GM19328 (cell line): ENCODE results near the gene GRPEL2.
"Not testable (repeated sequence)": the region's sequence is repeated elsewhere in the genome, so short reads cannot be mapped to it uniquely, and the experiment has no call there.

ENCODE experiments used
- ATAC-seq: cut with Tn5 transposase; IDR thresholded peaks from one replicate; pipeline ENCODE4 v1.9.1; 2021; ENCODE audit warnings: mild to moderate bottlenecking, moderate library complexity; ENCODE audit not compliant: unreplicated experiment

The GRPEL2 gene

GRCh38 chr5:149374801-149375200 lies 29.5 kb downstream of the GRPEL2 start:
- ATAC-seq: no peak

GRCh38 chr5:149375434-149375833 lies 30.1 kb downstream of the GRPEL2 start:
- ATAC-seq: no peak

GRCh38 chr5:149376104-149376503 lies 30.8 kb downstream of the GRPEL2 start:
- no peak for ATAC-seq

GRCh38 chr5:149376711-149377447 lies 31.6 kb downstream of the GRPEL2 start:
- ATAC-seq: no peak

- no peak for ATAC-seq
Observed at GRCh38 chr5:149378241-149378820, 33.0 kb downstream of the GRPEL2 start.

- no peak for ATAC-seq
Observed at GRCh38 chr5:149379177-149379761, 34.0 kb downstream of the GRPEL2 start, which contains the start of gene IL17B. Gene IL17B, minus strand, starts transcription at chr5:149379292. Its CDS starts 67 bp downstream, at chr5:149379225.

GRCh38 chr5:149379818-149380374 lies 34.6 kb downstream of the GRPEL2 start:
- no peak for ATAC-seq

- ATAC-seq: no peak
Observed at GRCh38 chr5:149380466-149381121, 35.3 kb downstream of the GRPEL2 start.

- ATAC-seq: no peak
Observed at GRCh38 chr5:149381261-149381985, 36.1 kb downstream of the GRPEL2 start.

- ATAC-seq: no peak
Observed at GRCh38 chr5:149381986-149382338, 36.7 kb downstream of the GRPEL2 start.

- ATAC-seq: no peak
Observed at GRCh38 chr5:149382517-149383220, 37.4 kb downstream of the GRPEL2 start.

GRCh38 chr5:149383399-149383798 lies 38.1 kb downstream of the GRPEL2 start:
- ATAC-seq: no peak

- ATAC-seq: no peak
Observed at GRCh38 chr5:149386166-149386565, 40.9 kb downstream of the GRPEL2 start.

GRCh38 chr5:149387081-149387631 lies 41.9 kb downstream of the GRPEL2 start:
- no peak for ATAC-seq

GRCh38 chr5:149387982-149388381 lies 42.7 kb downstream of the GRPEL2 start:
- ATAC-seq: no peak

- no peak for ATAC-seq
Observed at GRCh38 chr5:149388498-149389190, 43.3 kb downstream of the GRPEL2 start.

- no peak for ATAC-seq
Observed at GRCh38 chr5:149389552-149390495, 44.5 kb downstream of the GRPEL2 start.

- not testable (repeated sequence) for ATAC-seq
Observed at GRCh38 chr5:149391076-149391475, 45.8 kb downstream of the GRPEL2 start.
